RWPE2 (cell line): ENCODE measurements around the gene CPNE6.

Experiments used
- ATAC-seq: fragments of 200-7000 bp; cut with Tn5 transposase; 3 replicates; pipeline ENCODE4 v1.9.1; 2021; ENCODE audit warnings: low read depth
- DNase-seq: peaks from one replicate; pipeline ENCODE4 v3.0.0-alpha.2; 2020; ENCODE audit warnings: low spot score
- H3K27ac ChIP-seq: fragments of 450-650 bp; 2 replicates; pipeline ENCODE4 v1.5.1; 2017; ENCODE audit warnings: mild to moderate bottlenecking; ENCODE audit not compliant: poor library complexity, severe bottlenecking
- H3K27me3 ChIP-seq: fragments of 250-450 bp; sonication (Bioruptor Pico); 2 replicates; pipeline ENCODE4 v1.5.1; 2021; ENCODE audit warnings: mild to moderate bottlenecking, moderate library complexity; ENCODE audit not compliant: insufficient read depth, poor library complexity, severe bottlenecking
- H3K36me3 ChIP-seq: fragments of 250-450 bp; sonication (Bioruptor Pico); 2 replicates; pipeline ENCODE4 v1.5.1; 2020; ENCODE audit warnings: low read depth, mild to moderate bottlenecking, moderate library complexity
- H3K4me1 ChIP-seq: fragments of 250-450 bp; sonication (Bioruptor Pico); 2 replicates; pipeline ENCODE4 v1.5.1; 2021; ENCODE audit warnings: mild to moderate bottlenecking, moderate library complexity; ENCODE audit not compliant: insufficient read depth, poor library complexity, severe bottlenecking
- H3K4me3 ChIP-seq: fragments of 250-450 bp; sonication (Bioruptor Pico); 2 replicates; pipeline ENCODE4 v1.5.1; 2021; ENCODE audit warnings: mild to moderate bottlenecking, moderate library complexity; ENCODE audit not compliant: severe bottlenecking
- H3K9me3 ChIP-seq: fragments of 250-450 bp; sonication (Bioruptor Pico); 2 replicates; pipeline ENCODE4 v1.5.1; 2021; ENCODE audit warnings: mild to moderate bottlenecking, moderate library complexity; ENCODE audit not compliant: severe bottlenecking
- CTCF ChIP-seq: fragments of 450-650 bp; IDR thresholded peaks from one replicate; pipeline ENCODE4 v1.5.1; 2017; ENCODE audit warnings: mild to moderate bottlenecking, moderate library complexity; ENCODE audit not compliant: poor library complexity, severe bottlenecking

The CPNE6 gene

GRCh38 chr14:24098927-24099813, 27.8 kb downstream of the CPNE6 start:
- no peak overlapping the region for H3K4me3 ChIP-seq
- H3K4me1 ChIP-seq = peaks cover 6% of the 10 kb centered on the region
- no peak for TF ChIP-seq CTCF
- no peak for ATAC-seq
- H3K27me3 ChIP-seq = no peaks in the 10 kb centered on the region
- H3K9me3 ChIP-seq = no peaks in the 10 kb centered on the region
- no peak for DNase-seq
- peaks cover 83% of the 10 kb centered on the region for H3K36me3 ChIP-seq
- H3K27ac ChIP-seq = no peak overlapping the region

GRCh38 chr14:24100197-24100981, 29.0 kb downstream of the CPNE6 start:
- Histone ChIP-seq H3K27me3 (no peaks in the 10 kb centered on the region), H3K4me3 (no peak overlapping the region), H3K9me3 (no peaks in the 10 kb centered on the region), H3K36me3 (peaks cover 80% of the 10 kb centered on the region), H3K27ac (no peak overlapping the region), H3K4me1 (peaks cover 5% of the 10 kb centered on the region)
- ATAC-seq (no peak), DNase-seq (no peak)
- no peak for TF ChIP-seq CTCF

GRCh38 chr14:24100982-24101494, 29.7 kb downstream of the CPNE6 start:
- no peaks in the 10 kb centered on the region for H3K27me3 ChIP-seq
- no peaks in the 10 kb centered on the region for H3K4me1 ChIP-seq
- H3K27ac ChIP-seq = no peak overlapping the region
- H3K36me3 ChIP-seq = peaks cover 75% of the 10 kb centered on the region
- DNase-seq = no peak
- H3K4me3 ChIP-seq = no peak overlapping the region
- no peaks in the 10 kb centered on the region for H3K9me3 ChIP-seq
- no peak for ATAC-seq
- no peak for TF ChIP-seq CTCF

GRCh38 chr14:24102357-24103048, 31.1 kb downstream of the CPNE6 start:
- TF ChIP-seq CTCF = no peak
- no peak overlapping the region for H3K27ac ChIP-seq
- H3K27me3 ChIP-seq = no peaks in the 10 kb centered on the region
- ATAC-seq (no peak), DNase-seq (no peak)
- H3K36me3 ChIP-seq = peaks cover 66% of the 10 kb centered on the region
- peaks cover 9% of the 10 kb centered on the region for H3K4me1 ChIP-seq
- no peak overlapping the region for H3K4me3 ChIP-seq
- H3K9me3 ChIP-seq = no peaks in the 10 kb centered on the region
